ENCODE data around the gene DDX5.

GRCh38 chr17:64535357-64535756, 29.3 kb upstream of the DDX5 start:
- TF ChIP-seq CSDC2 (CRISPR knock-in tag; IDR thresholded peaks at IDR 0.05) (no peak), RARB (CRISPR knock-in tag; IDR thresholded peaks at IDR 0.05) (no peak), GLIS3 (CRISPR knock-in tag; IDR thresholded peaks at IDR 0.05) (no peak), CREB5 (CRISPR knock-in tag; IDR thresholded peaks at IDR 0.05; ENCODE audit: low read depth) (no peak), OSR1 (CRISPR knock-in tag; IDR thresholded peaks at IDR 0.05) (no peak), TOX (CRISPR knock-in tag; IDR thresholded peaks at IDR 0.05; ENCODE audit: borderline replicate concordance) (no peak), ZFP3 (CRISPR knock-in tag; IDR thresholded peaks at IDR 0.05) (no peak), ARNTL (CRISPR knock-in tag; IDR thresholded peaks at IDR 0.05; ENCODE audit: borderline replicate concordance, low read depth) (no peak), ESRRG (CRISPR knock-in tag; IDR thresholded peaks at IDR 0.05) (no peak), ZFP30 (CRISPR knock-in tag; IDR thresholded peaks at IDR 0.05) (no peak), ZC3H10 (CRISPR knock-in tag; IDR thresholded peaks at IDR 0.05) (no peak), ZNF8 (CRISPR knock-in tag; IDR thresholded peaks at IDR 0.05) (no peak)
- TF ChIP-seq, protein P1, sequence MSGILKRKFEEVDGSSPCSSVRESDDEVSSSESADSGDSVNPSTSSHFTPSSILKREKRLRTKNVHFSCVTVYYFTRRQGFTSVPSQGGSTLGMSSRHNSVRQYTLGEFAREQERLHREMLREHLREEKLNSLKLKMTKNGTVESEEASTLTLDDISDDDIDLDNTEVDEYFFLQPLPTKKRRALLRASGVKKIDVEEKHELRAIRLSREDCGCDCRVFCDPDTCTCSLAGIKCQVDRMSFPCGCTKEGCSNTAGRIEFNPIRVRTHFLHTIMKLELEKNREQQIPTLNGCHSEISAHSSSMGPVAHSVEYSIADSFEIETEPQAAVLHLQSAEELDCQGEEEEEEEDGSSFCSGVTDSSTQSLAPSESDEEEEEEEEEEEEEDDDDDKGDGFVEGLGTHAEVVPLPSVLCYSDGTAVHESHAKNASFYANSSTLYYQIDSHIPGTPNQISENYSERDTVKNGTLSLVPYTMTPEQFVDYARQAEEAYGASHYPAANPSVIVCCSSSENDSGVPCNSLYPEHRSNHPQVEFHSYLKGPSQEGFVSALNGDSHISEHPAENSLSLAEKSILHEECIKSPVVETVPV (CRISPR knock-in tag; IDR thresholded peaks at IDR 0.05), result no peak
- TF ChIP-seq, protein P2, sequence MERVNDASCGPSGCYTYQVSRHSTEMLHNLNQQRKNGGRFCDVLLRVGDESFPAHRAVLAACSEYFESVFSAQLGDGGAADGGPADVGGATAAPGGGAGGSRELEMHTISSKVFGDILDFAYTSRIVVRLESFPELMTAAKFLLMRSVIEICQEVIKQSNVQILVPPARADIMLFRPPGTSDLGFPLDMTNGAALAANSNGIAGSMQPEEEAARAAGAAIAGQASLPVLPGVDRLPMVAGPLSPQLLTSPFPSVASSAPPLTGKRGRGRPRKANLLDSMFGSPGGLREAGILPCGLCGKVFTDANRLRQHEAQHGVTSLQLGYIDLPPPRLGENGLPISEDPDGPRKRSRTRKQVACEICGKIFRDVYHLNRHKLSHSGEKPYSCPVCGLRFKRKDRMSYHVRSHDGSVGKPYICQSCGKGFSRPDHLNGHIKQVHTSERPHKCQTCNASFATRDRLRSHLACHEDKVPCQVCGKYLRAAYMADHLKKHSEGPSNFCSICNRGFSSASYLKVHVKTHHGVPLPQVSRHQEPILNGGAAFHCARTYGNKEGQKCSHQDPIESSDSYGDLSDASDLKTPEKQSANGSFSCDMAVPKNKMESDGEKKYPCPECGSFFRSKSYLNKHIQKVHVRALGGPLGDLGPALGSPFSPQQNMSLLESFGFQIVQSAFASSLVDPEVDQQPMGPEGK (CRISPR knock-in tag; IDR thresholded peaks at IDR 0.05; ENCODE audit: borderline replicate concordance), result no peak
